K562 (cell line): ENCODE data around the gene CEBPE. TPM values are rescaled to one million over a fixed set of nuclear protein-coding genes. Genes with fewer than 3 reads are reported as not detected.

ENCODE experiments used
- ARNT ChIP-seq, 2 experiments: fragments of 450-650 bp; IDR thresholded peaks; 2 replicates each; pipeline ENCODE4 v1.6.1; 2016; ENCODE audit warnings: mild to moderate bottlenecking in 1 of 2
- CBFA2T2 ChIP-seq: fragments of 450-650 bp; conservative IDR thresholded peaks from 2 replicates; pipeline ENCODE4 v1.6.1; 2017; ENCODE audit warnings: mild to moderate bottlenecking
- DACH1 ChIP-seq: fragments of 450-650 bp; IDR thresholded peaks from 2 replicates; pipeline ENCODE4 v1.6.1; 2018; ENCODE audit not compliant: partially characterized antibody
- ELF1 ChIP-seq: fragments of 200-800 bp; sonication (Bioruptor generic); IDR thresholded peaks from 2 replicates; pipeline ENCODE4 v1.6.1; 2016; ENCODE audit warnings: missing genetic modification characterization, missing compliant biosample characterization
- HLTF ChIP-seq: fragments of 450-650 bp; IDR thresholded peaks from 2 replicates; pipeline ENCODE4 v1.6.1; 2016
- ILK ChIP-seq: fragments of 450-650 bp; IDR thresholded peaks from 2 replicates; pipeline ENCODE4 v1.6.1; 2016; ENCODE audit warnings: missing genetic modification characterization, low read depth, mild to moderate bottlenecking, missing compliant biosample characterization, moderate library complexity, borderline replicate concordance
- MBD2 ChIP-seq: sonication (generic); IDR thresholded peaks from 2 replicates; pipeline ENCODE4 v1.6.1; 2016; ENCODE audit warnings: low read depth, borderline replicate concordance
- NFE2 ChIP-seq: IDR thresholded peaks from 2 replicates; pipeline ENCODE4 v1.6.1; 2014; ENCODE audit warnings: antibody characterized with exemption, low read depth
- NFE2L1 ChIP-seq: fragments of 450-650 bp; IDR thresholded peaks from 2 replicates; pipeline ENCODE4 v1.6.1; 2016; ENCODE audit warnings: missing genetic modification characterization, low read depth, mild to moderate bottlenecking, missing compliant biosample characterization, moderate library complexity, borderline replicate concordance
- PTBP1 ChIP-seq: fragments of 200-400 bp; formaldehyde crosslinking; IDR thresholded peaks from 2 replicates; pipeline ENCODE4 v1.6.1; 2017; ENCODE audit warnings: low read depth, low read length
- SIX5 ChIP-seq, 2 experiments: IDR thresholded peaks; 2 replicates each; pipeline ENCODE4 v1.6.1; 2011; ENCODE audit warnings: low read length in 2 of 2, borderline replicate concordance in 1 of 2, low read depth in 1 of 2, mild to moderate bottlenecking in 1 of 2, moderate library complexity in 1 of 2; ENCODE audit not compliant: insufficient read depth in 1 of 2
- SMARCE1 ChIP-seq: fragments of 450-650 bp; IDR thresholded peaks from 2 replicates; pipeline ENCODE4 v1.7.1; 2016; ENCODE audit warnings: mild to moderate bottlenecking
- ZBTB17 ChIP-seq: fragments of 450-650 bp; formaldehyde crosslinking; IDR thresholded peaks from 2 replicates; pipeline ENCODE4 v1.4.0; 2020; ENCODE audit warnings: mild to moderate bottlenecking
- ZNF133 ChIP-seq: fragments of 250-450 bp; sonication (Bioruptor Pico); IDR thresholded peaks from 2 replicates; pipeline ENCODE4 v1.4.0; 2020; ENCODE audit warnings: mild to moderate bottlenecking
- ZNF41 ChIP-seq: fragments of 250-450 bp; sonication (Bioruptor Pico); conservative IDR thresholded peaks from 2 replicates; pipeline ENCODE4 v1.4.0; 2020; ENCODE audit warnings: mild to moderate bottlenecking
- polyA plus RNA-seq, 8 experiments: library from polyadenylated mRNA; depleted of rRNA in 4 of 8; stranded (reverse) in 5 of 8; unstranded in 3 of 8; fragments of >200 nt; fragmentation: Nextera tagmentation in 2 of 8; fragmentation: Illumina TruSeq in 1 of 8; extraction: Ambion mirVana in 2 of 8; extraction: Trizol in 1 of 8; gene quantifications; 2 replicates each; pipeline versions ENCODE4 v1.2.1 to v1.2.3, GENCODE V29; 2011 to 2014; ENCODE audit warnings: inconsistent platforms in 1 of 8, missing spikeins in 1 of 8
- total RNA-seq, 7 experiments: library from RNA; depleted of rRNA in 6 of 7; stranded (reverse); fragments of >200 nt in 6 of 7; fragmentation: Illumina TruSeq in 2 of 7; extraction: Trizol in 2 of 7; gene quantifications; 2 replicates each; pipeline versions ENCODE4 v1.2.1 to v1.2.3, GENCODE V29; 2011 to 2021; ENCODE audit warnings: low replicate concordance in 1 of 7
- TF ChIP-seq, protein P1 (sequence below): fragments of 250-450 bp; sonication (Bioruptor Pico); IDR thresholded peaks from 2 replicates; pipeline ENCODE4 v1.4.0; 2020; ENCODE audit warnings: mild to moderate bottlenecking, moderate library complexity, borderline replicate concordance
- TF ChIP-seq, protein P2 (sequence below): fragments of 250-450 bp; sonication (Bioruptor Pico); IDR thresholded peaks from 2 replicates; pipeline ENCODE4 v1.8.0; 2022; ENCODE audit warnings: inconsistent platforms, mild to moderate bottlenecking, moderate library complexity, borderline replicate concordance
- TF ChIP-seq, protein P3 (sequence below): fragments of 250-450 bp; sonication (Bioruptor Pico); IDR thresholded peaks from 2 replicates; pipeline ENCODE4 v1.4.0; 2020

CEBPE gene
- total and polyA plus RNA-seq, 9 of the 15 experiments (the other 6 are each of a cell fraction or from before 2014, with no cell fraction given): 0.09 to 0.15 (median 0.13) TPM; not detected in 6

DNA sequence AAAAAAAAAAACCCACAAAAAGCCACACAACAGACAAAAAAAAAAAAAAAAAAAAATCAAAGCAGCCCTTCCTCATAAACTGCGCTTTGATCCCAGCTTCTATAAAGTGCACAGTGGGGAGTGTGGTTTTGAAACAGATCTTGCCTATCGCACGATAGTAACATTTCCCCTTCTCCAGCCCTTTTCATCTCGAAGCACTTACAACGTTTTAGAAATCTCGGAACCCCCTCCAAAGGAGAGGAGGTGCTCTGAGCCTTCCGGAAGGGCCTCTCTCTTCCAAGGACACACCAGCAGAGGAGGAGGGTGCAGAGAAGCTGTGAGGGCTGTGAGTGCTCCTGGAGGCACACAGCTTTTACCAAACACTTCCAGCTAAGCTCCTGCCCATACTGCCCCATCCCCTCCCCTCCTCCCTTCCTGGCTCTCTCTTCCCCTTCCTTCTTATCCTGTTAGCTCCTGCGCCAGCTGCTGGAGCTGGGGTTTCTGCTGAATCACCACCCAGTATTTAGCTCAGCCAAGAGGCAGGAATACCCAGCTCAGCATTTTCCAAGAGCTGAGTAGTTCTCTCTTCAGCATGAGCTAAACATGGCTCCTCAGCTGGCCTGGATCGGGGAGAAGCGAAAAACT, 36.0 kb upstream of the CEBPE start (continued):
- TF ChIP-seq, protein P1, sequence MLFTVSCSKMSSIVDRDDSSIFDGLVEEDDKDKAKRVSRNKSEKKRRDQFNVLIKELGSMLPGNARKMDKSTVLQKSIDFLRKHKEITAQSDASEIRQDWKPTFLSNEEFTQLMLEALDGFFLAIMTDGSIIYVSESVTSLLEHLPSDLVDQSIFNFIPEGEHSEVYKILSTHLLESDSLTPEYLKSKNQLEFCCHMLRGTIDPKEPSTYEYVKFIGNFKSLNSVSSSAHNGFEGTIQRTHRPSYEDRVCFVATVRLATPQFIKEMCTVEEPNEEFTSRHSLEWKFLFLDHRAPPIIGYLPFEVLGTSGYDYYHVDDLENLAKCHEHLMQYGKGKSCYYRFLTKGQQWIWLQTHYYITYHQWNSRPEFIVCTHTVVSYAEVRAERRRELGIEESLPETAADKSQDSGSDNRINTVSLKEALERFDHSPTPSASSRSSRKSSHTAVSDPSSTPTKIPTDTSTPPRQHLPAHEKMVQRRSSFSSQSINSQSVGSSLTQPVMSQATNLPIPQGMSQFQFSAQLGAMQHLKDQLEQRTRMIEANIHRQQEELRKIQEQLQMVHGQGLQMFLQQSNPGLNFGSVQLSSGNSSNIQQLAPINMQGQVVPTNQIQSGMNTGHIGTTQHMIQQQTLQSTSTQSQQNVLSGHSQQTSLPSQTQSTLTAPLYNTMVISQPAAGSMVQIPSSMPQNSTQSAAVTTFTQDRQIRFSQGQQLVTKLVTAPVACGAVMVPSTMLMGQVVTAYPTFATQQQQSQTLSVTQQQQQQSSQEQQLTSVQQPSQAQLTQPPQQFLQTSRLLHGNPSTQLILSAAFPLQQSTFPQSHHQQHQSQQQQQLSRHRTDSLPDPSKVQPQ (CRISPR knock-in tag): no peak
- TF ChIP-seq ARNT (IDR thresholded peaks at IDR 0.05) (0 out of 4 replicates have a peak, but pooled peaks of 1 of the 2 experiments have one; percentile 28), MBD2 (no peak), ZBTB17 (CRISPR knock-in tag) (no peak), DACH1 (no peak), SIX5 (IDR thresholded peaks at IDR 0.05; ENCODE audit: borderline replicate concordance in 1 of 2, insufficient read depth in 1 of 2, low read depth in 1 of 2, low read length in 2 of 2) (no peak), NFE2 (peak; percentile 94), SMARCE1 (peak; percentile 65; the same call in 1 of the 2 replicates), HLTF (no peak), ELF1 (tag) (peak; percentile 27; the same call in 1 of the 2 replicates), ZNF41 (CRISPR knock-in tag) (no peak), NFE2L1 (peak; percentile 42; the same call in 1 of the 2 replicates), ZNF133 (CRISPR knock-in tag) (no peak), PTBP1 (no peak), CBFA2T2 (peak; percentile 25; the same call in 1 of the 2 replicates), ILK (tag) (no peak)
- TF ChIP-seq, protein P2, sequence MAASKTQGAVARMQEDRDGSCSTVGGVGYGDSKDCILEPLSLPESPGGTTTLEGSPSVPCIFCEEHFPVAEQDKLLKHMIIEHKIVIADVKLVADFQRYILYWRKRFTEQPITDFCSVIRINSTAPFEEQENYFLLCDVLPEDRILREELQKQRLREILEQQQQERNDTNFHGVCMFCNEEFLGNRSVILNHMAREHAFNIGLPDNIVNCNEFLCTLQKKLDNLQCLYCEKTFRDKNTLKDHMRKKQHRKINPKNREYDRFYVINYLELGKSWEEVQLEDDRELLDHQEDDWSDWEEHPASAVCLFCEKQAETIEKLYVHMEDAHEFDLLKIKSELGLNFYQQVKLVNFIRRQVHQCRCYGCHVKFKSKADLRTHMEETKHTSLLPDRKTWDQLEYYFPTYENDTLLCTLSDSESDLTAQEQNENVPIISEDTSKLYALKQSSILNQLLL (CRISPR knock-in tag): no peak
- TF ChIP-seq, protein P3, sequence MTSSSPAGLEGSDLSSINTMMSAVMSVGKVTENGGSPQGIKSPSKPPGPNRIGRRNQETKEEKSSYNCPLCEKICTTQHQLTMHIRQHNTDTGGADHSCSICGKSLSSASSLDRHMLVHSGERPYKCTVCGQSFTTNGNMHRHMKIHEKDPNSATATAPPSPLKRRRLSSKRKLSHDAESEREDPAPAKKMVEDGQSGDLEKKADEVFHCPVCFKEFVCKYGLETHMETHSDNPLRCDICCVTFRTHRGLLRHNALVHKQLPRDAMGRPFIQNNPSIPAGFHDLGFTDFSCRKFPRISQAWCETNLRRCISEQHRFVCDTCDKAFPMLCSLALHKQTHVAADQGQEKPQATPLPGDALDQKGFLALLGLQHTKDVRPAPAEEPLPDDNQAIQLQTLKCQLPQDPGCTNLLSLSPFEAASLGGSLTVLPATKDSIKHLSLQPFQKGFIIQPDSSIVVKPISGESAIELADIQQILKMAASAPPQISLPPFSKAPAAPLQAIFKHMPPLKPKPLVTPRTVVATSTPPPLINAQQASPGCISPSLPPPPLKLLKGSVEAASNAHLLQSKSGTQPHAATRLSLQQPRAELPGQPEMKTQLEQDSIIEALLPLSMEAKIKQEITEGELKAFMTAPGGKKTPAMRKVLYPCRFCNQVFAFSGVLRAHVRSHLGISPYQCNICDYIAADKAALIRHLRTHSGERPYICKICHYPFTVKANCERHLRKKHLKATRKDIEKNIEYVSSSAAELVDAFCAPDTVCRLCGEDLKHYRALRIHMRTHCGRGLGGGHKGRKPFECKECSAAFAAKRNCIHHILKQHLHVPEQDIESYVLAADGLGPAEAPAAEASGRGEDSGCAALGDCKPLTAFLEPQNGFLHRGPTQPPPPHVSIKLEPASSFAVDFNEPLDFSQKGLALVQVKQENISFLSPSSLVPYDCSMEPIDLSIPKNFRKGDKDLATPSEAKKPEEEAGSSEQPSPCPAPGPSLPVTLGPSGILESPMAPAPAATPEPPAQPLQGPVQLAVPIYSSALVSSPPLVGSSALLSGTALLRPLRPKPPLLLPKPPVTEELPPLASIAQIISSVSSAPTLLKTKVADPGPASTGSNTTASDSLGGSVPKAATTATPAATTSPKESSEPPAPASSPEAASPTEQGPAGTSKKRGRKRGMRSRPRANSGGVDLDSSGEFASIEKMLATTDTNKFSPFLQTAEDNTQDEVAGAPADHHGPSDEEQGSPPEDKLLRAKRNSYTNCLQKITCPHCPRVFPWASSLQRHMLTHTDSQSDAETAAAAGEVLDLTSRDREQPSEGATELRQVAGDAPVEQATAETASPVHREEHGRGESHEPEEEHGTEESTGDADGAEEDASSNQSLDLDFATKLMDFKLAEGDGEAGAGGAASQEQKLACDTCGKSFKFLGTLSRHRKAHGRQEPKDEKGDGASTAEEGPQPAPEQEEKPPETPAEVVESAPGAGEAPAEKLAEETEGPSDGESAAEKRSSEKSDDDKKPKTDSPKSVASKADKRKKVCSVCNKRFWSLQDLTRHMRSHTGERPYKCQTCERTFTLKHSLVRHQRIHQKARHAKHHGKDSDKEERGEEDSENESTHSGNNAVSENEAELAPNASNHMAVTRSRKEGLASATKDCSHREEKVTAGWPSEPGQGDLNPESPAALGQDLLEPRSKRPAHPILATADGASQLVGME (CRISPR knock-in tag): no peak
